Dedifferentiated amniotic fluid mesenchymal stem cell (primary cell): ENCODE data around the gene ADAD2.

ENCODE experiments used
- DNase-seq: peaks from one replicate; pipeline ENCODE4 v3.0.0-alpha.2; 2016; ENCODE audit errors: extremely low spot score

Gene ADAD2

GRCh38 chr16:84176192-84177053 is 14.5 kb upstream of the ADAD2 start:
- no peak for DNase-seq

- DNase-seq, result no peak
These were observed 13.2 kb upstream of the ADAD2 start for GRCh38 chr16:84177741-84178073.

- no peak for DNase-seq
These were observed 12.7 kb upstream of the ADAD2 start for GRCh38 chr16:84178146-84178765.

GRCh38 chr16:84178892-84179611 is 11.9 kb upstream of the ADAD2 start:
- DNase-seq, result no peak

- DNase-seq, result no peak
These were observed 11.2 kb upstream of the ADAD2 start for GRCh38 chr16:84179612-84180320.

GRCh38 chr16:84180519-84181140 is 10.3 kb upstream of the ADAD2 start:
- no peak for DNase-seq

- DNase-seq, result no peak
These were observed 9.6 kb upstream of the ADAD2 start for GRCh38 chr16:84181144-84181915.

GRCh38 chr16:84182104-84182503 is 8.9 kb upstream of the ADAD2 start:
- no peak for DNase-seq

GRCh38 chr16:84182680-84183571 is 8.0 kb upstream of the ADAD2 start:
- DNase-seq, result no peak

- no peak for DNase-seq
These were observed 7.4 kb upstream of the ADAD2 start for GRCh38 chr16:84183572-84183875.

GRCh38 chr16:84183911-84184591 is 6.9 kb upstream of the ADAD2 start:
- no peak for DNase-seq

GRCh38 chr16:84184775-84185174 is 6.2 kb upstream of the ADAD2 start:
- no peak for DNase-seq

GRCh38 chr16:84186685-84187437 is 4.1 kb upstream of the ADAD2 start, which contains the start of gene TAF1C:
TSS of gene TAF1C (minus strand) at chr16:84187057. CDS start at chr16:84184988, 2,069 bp downstream.
- peak; percentile 93 for DNase-seq

- DNase-seq, result no peak
These were observed 509 bp downstream of the ADAD2 start for GRCh38 chr16:84191466-84191865.

GRCh38 chr16:84193480-84193879 is 2.5 kb downstream of the ADAD2 start:
- no peak for DNase-seq

- no peak for DNase-seq
These were observed 3.1 kb downstream of the ADAD2 start for GRCh38 chr16:84194018-84194417.

- no peak for DNase-seq
These were observed 3.7 kb downstream of the ADAD2 start for GRCh38 chr16:84194470-84195200.
